Stimulated activated CD8-positive, alpha-beta memory T cell treated with anti-CD3 and anti-CD28 coated beads, Interleukin-12 subunit alpha, Interleukin-12 subunit beta, amount 100 ng/mL, for 1 hour (primary cell): Measurements from ENCODE around the gene GABRG3.

Experiments
- DNase-seq: peaks from one replicate; pipeline ENCODE4 v3.0.0-alpha.2; 2020; ENCODE audit warnings: low read depth

Gene GABRG3

DNA sequence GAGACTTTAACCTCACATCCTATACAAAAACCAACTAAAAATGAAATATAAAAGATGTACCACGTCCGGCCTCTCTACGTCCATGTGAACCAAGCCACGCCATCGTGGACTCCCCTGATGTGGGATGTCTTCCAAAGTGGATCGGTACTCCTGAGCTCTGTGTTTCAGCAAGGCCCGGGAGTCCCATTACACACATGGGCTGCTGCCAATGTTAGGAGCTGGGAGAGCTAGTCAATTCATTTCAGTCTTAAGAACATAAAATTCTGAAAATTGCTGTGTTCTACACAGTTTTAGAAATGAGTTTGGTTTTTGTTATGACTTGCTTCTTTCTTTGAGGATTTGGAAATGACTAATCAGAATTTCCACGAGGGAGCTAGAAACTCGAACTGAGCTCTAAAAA lies 131.0 kb downstream of the GABRG3 start:
- DNase-seq: no peak

DNA sequence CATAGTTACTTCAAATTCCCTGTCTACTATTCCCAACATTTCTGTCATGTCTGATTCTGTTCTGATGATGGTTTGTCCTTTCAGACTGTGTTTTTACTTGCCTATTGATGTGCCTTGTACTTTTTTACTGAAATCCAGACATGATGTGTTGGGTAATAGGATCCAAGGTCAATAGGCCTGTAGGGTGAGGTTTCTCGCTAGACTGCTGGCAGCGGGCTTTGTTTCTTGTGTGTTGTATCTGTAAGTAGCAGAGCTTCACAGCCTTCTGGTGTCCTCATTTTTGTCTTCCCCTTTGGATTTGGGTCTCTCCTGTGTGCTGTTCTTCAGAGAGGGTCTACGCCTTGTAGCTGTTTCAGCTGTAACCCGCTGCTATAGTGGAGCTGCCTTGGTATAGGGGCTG lies 140.3 kb downstream of the GABRG3 start:
- no peak for DNase-seq

DNA sequence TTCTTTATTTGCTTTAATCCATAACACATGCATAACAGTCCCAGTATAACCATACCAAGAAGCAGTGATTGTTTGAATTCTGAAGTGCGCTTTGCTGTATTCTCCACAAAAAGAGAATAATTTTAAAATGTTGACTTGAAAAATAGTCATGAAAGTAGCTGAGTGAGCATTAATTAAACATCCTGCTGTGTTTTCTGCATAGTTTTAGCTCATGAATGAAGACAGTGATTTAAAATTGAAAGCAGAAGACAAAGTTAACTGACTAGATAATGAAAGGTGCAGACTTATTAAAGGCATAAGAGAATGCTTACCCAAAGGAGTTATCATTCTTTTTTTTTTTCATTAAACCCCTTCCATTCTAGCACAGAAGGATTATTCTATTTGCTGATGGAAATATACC lies 143.5 kb downstream of the GABRG3 start:
- DNase-seq: no peak

DNA sequence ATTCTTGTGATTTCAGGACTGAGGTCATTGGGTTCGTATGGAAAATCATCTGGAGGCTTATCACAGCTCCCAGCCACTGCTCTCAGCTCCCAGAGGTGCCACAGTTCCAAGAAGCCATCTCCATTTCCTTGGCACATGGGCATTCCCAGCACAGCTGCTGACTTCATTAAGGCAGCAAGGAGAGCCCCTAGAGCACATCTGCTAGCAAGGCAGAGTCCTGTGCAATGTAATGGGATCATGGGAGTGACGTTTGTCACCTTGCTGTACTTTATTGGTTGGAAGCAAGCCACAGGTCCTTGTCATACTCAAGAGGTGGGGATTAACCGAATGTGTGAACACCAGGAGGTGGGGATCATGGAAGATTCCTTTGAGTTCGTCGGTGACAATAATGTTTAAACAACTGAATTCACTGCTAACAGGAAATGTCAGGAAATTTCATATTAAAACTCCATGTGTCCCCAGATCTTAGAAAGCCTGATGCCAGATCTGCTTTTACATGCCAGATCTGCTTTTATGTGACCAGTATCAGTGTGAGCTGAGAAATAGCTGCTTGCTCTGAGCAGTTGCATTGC lies 148.8 kb downstream of the GABRG3 start:
- no peak for DNase-seq

DNA sequence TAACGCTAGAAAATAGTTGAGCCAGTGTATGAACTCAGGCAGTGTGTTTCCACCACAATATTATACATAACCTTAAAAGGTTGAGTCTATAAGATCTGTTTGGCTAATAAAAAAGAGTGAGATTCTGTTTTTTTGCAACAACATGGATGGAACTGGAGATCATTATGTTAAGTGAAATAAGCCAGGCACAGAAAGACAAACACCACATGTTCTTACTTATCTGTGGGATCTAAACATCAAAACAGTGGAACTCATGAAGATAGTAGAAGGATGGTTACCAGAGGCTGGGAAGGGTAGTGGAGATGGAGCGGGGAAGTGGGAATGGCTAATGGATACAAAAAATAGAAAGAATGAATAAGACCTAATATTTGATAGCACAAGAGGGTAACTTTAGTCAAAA lies 150.7 kb downstream of the GABRG3 start:
- no peak for DNase-seq

DNA sequence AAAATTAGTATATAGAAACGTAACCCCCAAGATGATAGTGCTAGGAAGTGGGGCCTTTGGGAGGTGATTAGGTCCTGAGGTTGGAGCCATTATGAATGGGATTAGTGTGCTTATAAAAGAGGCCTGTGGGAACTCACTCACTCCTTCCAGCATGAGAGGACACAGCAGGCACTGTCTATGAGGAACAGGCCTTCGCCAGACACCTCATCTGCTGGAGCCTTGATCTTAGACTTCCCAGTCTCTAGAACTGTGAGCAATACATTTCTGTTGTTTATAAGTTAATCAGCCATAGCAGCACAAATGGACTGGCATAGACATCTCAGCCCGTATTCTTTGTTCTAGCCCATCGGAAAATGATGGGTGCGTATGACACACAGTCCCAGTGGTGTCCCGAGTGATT lies 152.3 kb downstream of the GABRG3 start:
- DNase-seq: no peak

DNA sequence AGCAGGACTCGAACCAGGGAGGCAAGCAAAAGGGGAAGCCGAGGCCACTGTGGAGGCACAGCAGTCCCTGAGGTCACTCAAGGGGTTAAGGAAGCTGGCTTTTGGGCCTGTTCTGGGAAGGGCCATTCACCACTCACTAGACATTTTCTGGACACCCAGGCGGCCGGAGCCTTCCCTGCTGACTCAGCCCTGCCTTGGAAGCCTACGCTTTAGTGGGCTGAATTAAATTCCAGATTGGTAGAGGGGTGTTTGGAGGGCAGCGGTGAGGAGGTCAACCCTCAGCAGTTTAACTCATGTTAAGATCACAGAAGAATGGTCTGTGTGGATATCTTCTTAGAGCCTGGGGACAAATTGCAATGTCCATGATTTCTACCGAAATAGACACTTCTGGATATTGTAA lies 152.8 kb downstream of the GABRG3 start:
- DNase-seq: no peak

DNA sequence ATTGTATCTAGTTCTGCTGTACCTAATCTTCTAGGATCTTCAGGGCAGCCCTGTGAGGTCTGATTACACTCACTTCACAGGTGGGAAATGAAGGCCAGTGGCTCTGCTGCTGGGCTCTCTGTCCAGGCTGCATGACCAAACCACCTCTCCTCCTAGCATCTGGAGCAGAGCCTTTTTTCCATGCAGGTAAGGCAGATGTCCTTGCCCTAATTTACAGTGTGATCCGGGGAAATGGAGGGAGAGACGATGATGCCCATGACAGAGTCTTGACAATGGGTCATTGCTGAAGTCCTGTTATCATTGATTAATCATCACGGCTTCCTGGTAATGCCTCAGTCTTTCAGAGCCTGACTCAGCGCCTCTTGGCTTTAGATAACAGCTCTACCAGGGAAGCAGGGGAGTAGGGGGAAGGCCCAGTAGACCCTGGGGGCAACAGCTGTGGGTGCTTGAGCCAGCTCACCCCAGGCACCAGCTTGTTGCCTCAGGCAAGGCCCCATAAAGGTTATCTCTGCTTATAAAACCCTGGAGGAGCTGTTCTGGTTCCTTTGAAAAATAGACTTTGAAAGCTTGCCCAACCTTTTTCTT lies 153.4 kb downstream of the GABRG3 start:
- no peak for DNase-seq

DNA sequence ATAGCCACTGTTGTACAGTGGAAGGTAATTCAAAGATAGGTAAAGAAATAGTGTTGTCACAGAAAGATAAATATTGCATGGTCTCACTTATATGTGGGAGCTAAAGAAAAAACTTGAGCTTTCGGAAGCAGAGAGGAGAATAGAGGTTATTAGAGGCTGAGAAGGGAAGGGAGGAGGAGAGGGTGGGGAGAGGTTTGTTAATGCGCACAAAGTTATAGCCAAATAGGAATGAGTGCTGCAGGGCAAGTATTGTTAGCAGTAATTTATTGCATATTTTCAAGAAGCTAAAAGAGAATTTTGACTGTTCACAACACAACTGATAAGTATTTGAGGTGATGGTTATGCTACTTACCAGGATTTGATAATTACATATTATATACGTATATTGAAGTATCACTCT lies 154.2 kb downstream of the GABRG3 start:
- no peak for DNase-seq

DNA sequence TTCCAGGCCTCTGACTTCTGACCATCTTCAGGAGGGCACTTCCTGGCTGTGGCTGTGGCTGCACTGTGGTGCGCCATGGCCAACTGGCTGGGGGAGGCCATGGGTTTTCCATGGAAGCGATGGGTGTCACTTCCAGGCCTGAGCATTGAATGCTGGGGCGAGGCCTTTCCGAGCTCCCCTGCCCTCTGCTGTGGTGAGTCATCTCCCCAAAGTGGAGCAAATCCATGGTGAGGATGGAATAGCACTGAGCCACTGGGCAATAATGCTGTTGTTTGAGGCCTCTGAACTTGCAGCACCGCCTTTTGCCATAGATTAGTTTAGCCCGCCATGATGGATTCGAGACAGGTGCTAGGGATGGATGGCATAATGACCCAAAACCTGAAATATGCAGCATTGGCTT lies 155.5 kb downstream of the GABRG3 start:
- no peak for DNase-seq

DNA sequence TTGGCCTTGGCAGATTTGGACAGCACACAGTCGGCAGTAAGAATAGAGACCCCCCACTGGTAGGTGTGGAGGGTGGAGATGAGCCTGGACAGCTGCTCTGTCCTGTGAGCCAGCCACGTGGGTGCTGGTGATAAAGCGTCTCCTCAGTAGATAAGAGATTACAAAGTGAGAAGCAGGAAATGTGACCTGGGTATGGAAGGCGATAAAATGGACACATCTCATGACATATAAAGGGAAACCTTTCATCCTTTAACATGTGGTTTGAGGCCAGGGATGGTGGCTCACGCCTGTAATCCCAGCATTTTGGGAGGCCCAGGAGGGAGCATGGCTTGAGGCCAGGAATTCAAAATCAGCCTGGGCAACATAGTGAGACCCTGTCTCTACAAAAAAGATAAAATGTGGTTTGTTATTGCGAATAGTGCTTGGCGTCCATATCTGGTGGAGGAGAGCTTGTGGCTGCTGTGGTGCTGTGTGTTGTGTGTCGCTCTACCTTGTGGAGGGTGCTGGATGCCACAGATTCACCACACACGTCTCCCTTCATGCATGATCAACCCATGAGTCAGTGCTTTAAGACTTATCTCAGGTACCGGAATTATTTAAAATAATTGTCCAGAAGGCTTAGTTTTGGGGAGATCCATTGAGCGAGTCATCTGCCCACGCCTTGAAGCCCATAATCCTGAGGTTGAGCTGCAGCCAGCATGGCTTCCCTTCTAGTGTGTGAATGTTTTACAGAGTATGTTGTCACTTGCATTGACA lies 157.0 kb downstream of the GABRG3 start:
- DNase-seq: no peak

DNA sequence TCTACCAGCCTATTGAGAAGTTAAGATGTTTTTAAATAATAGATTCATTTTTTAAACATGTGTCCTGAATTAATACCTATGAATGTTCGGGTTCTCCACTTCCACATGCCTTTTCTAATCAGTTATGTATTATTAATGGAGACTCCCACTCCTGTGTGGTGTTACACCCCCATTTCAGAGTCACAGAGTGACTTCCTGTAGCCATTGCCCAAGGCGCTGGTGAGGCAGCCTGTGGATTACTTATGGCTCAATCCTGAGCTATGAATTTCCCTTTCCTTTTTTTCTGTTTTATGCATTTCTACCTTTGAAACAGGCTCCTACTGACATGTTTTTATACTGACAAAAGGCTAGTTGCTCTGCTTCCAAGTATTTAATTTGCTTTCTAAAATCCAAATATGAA lies 162.3 kb downstream of the GABRG3 start:
- DNase-seq: no peak

DNA sequence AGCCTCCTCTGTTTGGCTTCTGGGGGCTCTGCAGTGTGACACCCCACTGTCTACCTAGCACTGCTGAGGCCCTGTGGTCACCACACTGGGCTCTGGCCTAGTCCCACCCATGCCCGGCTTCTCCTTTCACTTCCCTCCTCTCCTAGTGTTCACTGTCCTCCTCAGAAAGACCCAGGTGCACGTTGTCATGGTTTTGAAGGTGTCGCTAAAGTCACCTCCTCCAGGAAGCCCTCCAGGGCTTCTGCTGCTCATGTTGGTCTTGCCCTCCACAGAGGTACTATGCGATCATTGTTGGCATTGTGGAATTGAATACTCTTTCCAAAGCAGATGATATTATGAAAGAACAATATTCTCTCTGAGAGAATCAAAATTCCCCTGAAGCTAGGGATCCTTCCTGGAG lies 163.5 kb downstream of the GABRG3 start:
- no peak for DNase-seq

DNA sequence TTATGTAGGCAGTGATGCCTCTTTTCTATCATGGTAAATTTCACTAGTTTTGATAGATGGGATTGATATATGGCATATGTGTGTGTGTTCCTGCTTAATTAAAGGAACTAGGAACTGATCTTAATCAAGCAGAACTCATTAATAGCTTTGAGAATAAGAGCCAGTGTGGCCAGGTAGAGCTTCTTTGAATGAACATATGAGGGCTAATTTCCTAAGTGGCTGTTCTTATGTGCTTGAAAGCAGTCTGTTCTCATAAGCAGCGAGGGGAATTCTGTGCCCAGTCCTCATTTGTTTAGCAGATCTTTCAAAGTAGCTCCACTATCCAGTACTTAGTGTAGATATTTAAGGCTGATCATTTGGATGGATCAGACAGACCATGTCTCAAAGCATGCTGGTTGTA lies 164.2 kb downstream of the GABRG3 start:
- DNase-seq: no peak

DNA sequence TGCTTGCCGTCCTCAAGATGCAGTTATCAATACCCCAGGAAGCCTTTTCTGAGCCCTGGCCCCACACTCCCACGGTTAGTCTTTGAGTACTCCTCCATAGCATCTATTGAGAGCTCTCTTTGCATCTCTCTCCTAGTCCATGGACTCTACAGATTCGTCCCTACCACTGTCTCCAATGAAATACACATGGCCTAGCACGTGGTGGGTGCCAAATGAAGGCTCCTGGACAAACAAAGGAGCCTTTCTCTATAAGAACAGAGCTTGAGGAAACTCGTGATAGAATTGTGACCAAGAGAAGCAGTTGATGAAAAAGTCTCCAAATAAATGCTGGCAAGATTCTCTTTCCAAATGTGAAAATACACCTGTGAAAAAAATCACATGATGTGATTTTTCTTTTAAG lies 166.1 kb downstream of the GABRG3 start:
- no peak for DNase-seq

DNA sequence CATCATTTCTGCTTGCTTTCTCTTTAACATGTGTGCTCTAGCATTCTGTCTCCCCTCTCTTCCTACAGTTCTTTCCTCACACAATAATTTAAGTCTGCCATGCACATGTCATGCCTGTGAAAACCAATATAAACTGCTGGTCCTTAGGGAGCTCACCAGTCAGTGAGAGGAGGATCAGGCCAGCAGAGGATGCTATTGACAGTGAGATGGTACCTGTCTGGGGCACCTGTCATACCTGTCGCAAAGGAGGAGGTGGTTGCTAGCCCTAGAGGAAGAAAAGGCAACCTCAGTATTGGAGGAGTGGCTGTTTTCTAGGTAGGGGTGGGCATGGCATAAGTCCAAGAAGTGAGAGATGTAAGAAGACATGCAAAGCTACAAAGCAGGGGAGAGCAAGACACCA lies 194.6 kb downstream of the GABRG3 start:
- no peak for DNase-seq

DNA sequence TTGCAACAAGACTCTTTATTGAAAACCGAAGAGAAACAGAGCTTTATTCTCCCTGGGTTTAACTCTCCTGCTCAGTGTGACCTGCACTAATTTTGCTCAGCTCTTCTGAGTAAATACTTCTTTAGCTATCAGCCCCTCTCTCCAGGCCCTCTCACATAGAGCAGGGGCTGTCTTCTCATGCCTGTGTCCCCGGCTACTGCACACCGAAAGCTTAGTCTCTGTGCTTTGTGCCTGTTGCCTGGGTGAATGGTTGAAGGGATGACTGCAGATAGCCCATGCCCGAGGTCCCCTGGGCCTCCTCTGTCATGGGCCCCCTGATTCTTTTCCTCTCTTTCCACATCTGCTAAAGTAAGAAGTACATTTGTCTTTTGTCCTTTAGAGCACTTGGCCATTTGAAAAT lies 195.9 kb downstream of the GABRG3 start:
- DNase-seq: no peak

DNA sequence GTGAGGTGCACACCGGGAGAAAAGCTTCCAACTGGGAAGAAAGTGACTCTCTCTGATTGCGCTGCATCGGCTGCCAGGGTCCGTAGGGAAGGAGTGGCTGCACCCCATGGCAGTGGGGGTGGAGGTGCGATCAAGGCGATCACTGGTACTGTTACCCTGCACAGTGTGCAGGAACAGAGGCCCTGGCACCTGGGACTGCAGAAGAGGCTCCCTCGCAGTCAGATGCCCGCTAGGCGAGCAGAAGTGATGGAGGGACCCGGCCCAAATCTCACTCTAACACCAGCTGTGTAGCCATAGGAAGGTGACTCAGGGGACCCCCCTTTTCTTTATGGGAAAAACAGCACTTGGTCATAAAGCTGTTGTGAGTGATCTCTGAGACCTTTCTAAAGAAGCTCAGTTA lies 196.8 kb downstream of the GABRG3 start:
- DNase-seq: no peak

DNA sequence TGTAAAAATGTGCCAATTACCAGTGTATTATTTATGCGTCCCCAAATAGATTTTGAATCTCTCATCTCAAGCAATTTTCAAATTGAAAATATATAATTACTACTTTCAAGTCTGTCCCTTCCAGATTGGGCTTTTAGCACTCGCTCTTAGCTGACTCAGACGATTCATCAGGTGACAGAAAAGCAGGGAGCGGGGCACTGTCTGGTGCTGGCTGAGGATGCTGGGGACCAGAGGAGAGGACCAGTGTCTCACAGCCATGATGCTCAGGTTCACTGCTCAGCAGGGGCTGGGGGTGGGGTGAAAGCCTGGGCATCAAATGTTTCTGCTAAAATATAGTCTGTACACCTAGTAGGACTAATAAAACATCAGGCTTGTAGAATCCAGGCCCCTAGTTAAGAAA lies 199.9 kb downstream of the GABRG3 start:
- DNase-seq: no peak

DNA sequence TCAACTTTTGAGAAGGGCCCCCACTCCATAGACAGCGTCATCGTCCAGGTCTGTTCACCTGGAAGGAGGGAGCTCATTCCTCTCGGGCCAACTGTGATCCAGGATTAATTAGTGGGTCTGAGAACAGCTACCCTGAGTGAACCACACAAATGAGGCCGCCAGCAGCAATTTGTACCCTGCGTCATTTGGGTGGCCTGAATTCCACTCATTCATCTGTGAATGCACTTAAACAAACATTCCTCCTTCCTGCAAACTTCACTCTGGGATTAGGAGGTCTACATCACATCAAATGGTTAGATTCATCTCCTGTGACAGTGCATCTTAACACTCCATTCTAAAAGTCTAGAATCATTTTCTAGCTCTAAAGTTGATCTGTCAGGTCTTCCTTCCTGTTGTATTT lies 201.8 kb downstream of the GABRG3 start:
- DNase-seq: no peak

DNA sequence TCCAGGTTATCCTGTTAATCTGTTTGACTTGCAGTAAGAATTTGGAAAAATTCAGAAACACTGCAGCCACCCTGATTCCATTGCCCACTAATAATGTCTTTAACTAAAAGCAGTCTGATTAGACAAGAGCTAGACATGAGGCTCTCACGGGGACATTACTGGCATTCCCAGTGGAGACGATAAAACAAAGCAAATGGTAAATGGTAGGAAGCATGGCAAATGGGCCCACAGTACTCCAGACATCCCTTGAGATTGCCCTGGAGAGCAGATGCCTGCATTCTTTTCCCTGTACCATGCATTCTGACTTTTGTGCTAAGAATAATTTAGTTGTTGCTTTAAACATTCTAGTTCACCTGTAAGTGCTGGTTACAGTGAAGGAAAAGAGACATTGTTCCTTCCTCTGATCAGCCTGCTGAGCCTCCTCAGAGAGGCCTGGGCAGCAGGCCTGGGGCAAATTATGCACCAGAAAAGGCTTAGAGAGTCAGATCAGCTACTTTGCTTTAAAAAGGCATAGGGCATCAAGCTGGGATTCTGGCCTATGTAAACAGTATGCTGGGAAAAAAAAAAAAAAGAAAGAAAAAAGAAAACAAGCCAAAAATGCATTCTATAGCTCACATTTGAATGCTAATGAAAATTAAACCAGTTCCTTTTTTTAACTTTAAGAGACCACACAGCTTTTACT lies 204.6 kb downstream of the GABRG3 start:
- DNase-seq: no peak

DNA sequence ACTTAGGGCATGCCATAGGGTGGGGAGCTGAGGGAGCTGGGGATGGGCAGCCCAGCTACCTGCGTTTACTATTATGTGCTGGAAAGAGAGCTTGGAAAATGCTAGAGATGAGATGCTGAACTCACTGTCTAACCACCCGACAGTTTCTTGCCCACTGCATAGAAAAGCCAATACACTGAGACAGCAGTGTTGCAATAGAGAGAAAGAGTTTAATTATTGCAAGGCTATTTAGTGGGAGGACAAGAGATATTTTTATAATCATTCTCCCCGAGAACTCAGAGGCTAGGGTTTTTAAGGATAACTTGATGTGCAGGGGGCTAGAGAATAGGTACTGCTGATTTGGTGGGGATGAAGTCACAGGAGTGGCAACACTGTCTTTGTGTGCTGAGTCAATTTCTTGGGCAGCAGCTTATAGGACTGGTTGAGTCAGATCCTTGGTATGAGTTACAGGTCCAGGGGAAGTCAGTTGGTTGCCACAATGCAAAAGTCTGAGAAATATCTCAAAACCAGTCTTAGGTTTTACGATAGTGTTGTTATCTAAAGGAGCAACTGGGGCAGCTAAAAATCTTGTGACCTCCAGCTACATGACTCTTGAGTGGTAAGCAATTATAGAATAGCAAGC lies 205.9 kb downstream of the GABRG3 start:
- DNase-seq: no peak

DNA sequence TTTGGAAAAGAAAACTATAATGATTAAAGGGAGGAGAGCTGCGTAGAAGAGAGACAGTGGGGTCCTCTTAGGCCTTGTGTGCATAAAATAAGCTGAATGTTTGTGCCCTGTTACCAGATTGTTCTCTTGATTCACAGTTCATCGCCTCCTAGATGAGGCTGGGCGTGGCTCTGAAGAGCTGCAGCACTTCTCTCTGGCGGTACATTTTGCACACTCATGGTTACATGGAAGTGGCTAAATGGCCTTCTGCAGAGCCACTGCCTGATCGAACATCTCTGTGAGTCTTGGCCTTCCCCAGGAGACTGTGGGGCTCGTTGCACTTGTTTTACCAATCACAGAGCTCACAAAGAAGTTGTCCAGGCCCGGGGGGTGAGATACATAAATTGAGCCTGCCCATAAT lies 208.8 kb downstream of the GABRG3 start:
- no peak for DNase-seq
